DMS 273 (cell line): ENCODE data around the gene CALCR.
"Not testable (repeated sequence)": the region's sequence is repeated elsewhere in the genome, so short reads cannot be mapped to it uniquely, and the experiment has no call there.

Source experiments
- DNase-seq: peaks from one replicate; lab custom pipeline; 2025; ENCODE audit not compliant: unreplicated experiment; lab: John Stamatoyannopoulos, UW

Gene CALCR

GRCh38 chr7:93574646-93575554 lies at the start of gene CALCR:
TSS of gene CALCR (minus strand) at chr7:93574724. CDS start at chr7:93486981, 87,743 bp downstream.
- peak; percentile 18 for DNase-seq

DNA sequence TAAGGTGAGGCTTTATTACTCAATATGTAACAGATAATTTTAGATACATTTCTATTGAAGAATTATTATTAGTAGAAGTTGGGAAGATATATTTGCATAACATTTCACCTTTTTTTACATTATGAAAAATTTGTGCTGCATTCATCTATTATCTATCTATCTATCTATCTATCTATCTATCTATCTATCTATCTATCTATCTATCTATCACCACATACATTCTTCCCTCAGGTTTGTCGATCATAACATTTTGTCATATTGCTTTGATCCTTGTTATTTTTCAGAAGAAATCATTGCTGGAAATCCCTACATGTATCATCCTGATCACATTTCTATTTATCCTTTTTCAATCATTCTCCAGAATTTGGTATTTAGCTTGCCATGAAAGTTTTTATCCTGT lies 49.3 kb upstream of the CALCR start:
- DNase-seq, result no peak

GRCh38 chr7:93622036-93623033 lies 47.8 kb upstream of the CALCR start:
- DNase-seq, result peak; percentile 53

DNA sequence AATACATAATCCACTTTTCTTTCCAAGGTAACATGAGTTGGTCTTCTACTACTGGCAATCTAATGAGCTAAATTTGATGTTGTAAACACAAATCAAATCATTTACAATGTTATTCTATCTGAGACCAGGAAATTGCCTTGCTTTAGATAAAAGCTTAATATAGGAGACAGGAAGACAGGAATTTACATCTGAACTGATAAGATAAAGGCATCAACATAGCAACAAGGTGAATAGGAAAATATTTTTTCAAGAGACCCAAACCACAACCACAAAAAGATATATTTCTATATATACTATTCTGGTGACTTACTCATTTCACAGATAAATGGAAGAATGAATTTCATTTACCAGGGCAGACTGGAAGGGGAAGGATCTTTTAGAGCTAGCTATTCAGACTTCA lies 46.3 kb upstream of the CALCR start:
- no peak for DNase-seq

- DNase-seq, result no peak
Measured at GRCh38 chr7:93620057-93620456, 45.5 kb upstream of the CALCR start.

- DNase-seq, result peak; percentile 52
Measured at GRCh38 chr7:93601363-93601762, 26.8 kb upstream of the CALCR start.

DNA sequence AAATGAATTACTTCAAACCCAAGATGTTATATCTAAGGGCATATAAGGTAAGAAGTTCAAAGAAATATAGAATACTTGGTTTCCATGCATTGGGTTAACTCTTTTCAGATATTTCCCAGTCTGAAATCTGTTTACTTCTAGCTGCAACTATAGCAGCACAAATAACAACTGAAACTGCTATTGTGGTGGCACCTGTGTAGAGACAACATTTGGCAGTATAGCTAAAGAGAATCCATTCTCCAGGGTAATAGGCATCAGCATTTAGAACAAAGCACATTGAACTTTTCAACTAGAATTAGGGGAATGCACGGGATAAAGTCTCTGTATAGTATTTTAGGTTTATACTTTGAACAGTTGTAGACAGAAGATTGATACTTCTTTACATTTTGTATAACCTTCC lies 19.7 kb upstream of the CALCR start:
- no peak for DNase-seq

- no peak for DNase-seq
Measured at GRCh38 chr7:93592588-93593266, 18.2 kb upstream of the CALCR start.

GRCh38 chr7:93591224-93592050 lies 16.9 kb upstream of the CALCR start:
- not testable (repeated sequence) for DNase-seq

DNA sequence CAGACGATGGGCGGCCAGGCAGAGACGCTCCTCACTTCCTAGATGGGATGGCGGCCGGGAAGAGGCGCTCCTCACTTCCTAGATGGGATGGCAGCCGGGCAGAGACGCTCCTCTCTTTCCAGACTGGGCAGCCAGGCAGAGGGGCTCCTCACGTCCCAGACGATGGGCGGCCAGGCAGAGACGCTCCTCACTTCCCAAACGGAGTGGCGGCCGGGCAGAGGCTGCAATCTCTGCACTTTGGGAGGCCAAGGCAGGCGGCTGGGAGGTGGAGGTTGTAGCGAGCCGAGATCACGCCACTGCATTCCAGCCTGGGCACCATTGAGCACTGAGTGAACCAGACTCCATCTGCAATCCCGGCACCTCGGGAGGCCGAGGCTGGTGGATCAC lies 11.9 kb upstream of the CALCR start:
- not testable (repeated sequence) for DNase-seq

DNA sequence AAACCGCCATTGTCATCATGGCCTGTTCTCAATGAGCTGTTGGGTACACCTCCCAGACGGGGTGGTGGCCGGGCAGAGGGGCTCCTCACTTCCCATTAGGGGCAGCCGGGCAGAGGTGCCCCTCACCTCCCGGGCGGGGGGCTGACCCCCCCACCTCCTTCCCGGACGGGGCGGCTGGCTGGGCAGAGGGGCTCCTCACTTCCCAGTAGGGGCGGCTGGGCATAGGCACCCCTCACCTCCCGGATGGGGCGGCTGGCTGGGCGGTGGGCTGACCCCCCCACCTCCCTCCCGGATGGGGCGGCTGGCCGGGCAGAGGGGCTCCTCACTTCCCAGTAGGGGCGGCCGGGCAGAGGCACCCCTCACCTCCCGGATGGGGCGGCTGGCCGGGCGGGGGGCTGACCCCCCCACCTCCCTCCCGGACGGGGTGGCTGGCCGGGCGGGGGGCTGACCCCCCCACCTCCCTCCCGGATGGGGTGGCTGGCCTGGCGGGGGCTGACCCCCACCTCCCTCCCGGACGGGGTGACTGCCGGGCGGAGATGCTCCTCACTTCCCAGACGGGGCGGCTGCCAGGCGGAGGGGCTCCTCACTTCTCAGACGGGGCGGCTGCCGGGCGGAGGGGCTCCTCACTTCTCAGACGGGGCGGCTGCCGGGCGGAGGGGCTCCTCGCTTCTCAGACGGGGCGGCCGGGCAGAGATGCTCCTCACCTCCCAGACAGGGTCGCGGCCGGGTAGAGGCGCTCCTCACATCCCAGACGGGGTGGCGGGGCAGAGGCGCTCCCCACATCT lies 11.4 kb upstream of the CALCR start:
- not testable (repeated sequence) for DNase-seq

DNA sequence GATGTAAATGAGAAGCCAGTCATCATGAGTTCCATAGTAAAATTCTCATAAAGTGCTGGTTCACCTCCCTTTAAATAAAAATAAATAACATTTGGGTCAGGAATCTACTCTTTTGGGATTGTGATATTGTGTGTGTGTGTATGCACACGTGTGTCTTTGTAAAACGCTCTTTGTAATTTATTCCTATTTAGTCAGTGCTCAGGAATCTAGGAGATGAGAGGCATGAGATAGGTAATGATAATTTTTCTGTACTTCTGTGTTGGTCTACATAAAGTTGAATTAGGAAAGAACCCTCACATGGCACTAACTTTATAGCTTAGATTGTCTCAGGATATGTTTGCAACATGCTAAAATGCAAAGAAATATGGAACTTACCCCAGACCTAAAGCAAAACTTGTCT lies 4.9 kb upstream of the CALCR start:
- DNase-seq, result no peak

DNA sequence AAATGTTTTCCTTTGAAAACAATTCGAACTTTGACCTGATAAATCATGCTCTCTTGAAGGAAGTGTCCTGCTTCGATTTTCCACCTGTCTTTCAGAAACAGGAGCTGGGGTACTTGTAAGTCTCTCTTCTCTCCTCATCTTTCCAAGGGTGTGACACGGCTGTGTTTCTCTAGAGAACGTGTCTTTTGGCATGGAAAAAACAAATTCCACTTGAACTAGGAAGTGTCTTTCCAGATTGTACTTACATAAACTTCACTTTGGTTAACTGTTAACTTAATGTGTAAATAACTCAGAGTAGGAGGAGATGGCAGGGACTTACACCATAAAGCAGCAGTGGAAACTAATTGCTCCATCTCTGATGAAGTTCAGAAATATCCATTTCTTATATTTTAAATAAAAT lies 4.2 kb upstream of the CALCR start:
- DNase-seq, result no peak

- DNase-seq, result no peak
Measured at GRCh38 chr7:93575555-93576399, 1.3 kb upstream of the CALCR start.

DNA sequence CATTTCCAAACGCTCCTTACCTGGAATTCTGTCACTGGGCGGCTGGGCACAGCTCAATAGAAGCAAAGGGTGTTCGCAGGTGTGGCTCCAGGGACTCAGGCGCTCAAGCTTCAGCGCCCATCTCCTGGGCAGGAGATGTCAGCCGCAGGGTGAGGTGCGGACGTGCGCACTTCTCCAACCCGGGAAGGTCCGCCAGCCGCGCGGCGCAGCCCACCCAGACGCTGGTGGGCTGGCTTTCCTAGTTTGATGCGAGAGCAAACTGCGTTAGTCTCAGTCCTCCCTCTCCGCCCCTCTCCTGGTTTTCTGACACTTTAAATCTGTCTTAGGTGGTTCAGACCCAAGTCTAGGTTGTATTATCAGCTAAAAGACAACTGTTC lies 267 bp downstream of the CALCR start:
- no peak for DNase-seq

- DNase-seq, result no peak
Measured at GRCh38 chr7:93569189-93569588, 5.3 kb downstream of the CALCR start.

- no peak for DNase-seq
Measured at GRCh38 chr7:93566876-93567275, 7.6 kb downstream of the CALCR start.

DNA sequence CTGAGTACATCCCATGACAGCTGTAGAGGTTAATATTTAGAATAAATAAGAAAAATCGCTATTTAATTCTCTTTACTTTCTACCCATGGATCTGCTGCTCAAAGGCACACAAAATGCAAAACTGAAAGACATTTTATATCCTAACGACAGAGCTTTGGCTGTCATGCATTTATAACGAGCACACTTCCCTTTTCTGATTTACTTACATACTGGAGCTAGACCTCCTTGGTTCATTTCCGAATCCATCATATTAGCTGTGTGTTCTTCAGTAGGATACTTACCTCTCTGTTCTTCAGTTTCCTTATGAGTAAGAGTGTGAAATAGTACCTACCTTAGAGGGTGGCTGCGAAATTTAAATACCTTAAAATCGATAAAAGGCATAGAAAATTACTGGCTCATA lies 10.9 kb downstream of the CALCR start:
- no peak for DNase-seq

GRCh38 chr7:93562936-93563335 lies 11.6 kb downstream of the CALCR start:
- no peak for DNase-seq
